Osteoblast (primary cell): ENCODE results near the gene CTBP2. TPM values are rescaled to one million over a fixed set of nuclear protein-coding genes. Genes with fewer than 3 reads are reported as not detected.

Experiments used
- DNase-seq: peaks from one replicate; pipeline ENCODE4 v3.0.0; 2011; ENCODE audit warnings: low spot score, mixed read lengths; ENCODE audit not compliant: insufficient read length; ENCODE audit errors: missing footprints
- H2AFZ ChIP-seq: 2 replicates; pipeline ENCODE4 v1.6.0; 2011; ENCODE audit warnings: mild to moderate bottlenecking, low read length
- H3K27ac ChIP-seq: 2 replicates; pipeline ENCODE4 v1.5.1; 2011; ENCODE audit warnings: mild to moderate bottlenecking, low read depth, low read length, moderate library complexity
- H3K27me3 ChIP-seq: 2 replicates; pipeline ENCODE4 v1.6.0; 2012; ENCODE audit warnings: mild to moderate bottlenecking, control low read depth, inconsistent platforms, low read length, moderate library complexity; ENCODE audit not compliant: insufficient read depth
- H3K36me3 ChIP-seq: 2 replicates; pipeline ENCODE4 v1.5.1; 2011; ENCODE audit warnings: mild to moderate bottlenecking, low read length, control low read depth, moderate library complexity; ENCODE audit not compliant: insufficient read depth
- H3K4me1 ChIP-seq: 2 replicates; pipeline ENCODE4 v1.5.1; 2011; ENCODE audit warnings: mild to moderate bottlenecking, low read length, control low read depth, moderate library complexity; ENCODE audit not compliant: insufficient read depth
- H3K4me2 ChIP-seq: 2 replicates; pipeline ENCODE4 v1.6.0; 2011; ENCODE audit warnings: mild to moderate bottlenecking, low read length; ENCODE audit not compliant: insufficient read depth
- H3K4me3 ChIP-seq: fragments of 200-600 bp; sonication (generic); 3 replicates; pipeline ENCODE4 v1.5.1; 2012; ENCODE audit warnings: mild to moderate bottlenecking, low read length, inconsistent platforms; ENCODE audit not compliant: insufficient read depth
- H3K79me2 ChIP-seq: 2 replicates; pipeline ENCODE4 v1.6.0; 2012; ENCODE audit warnings: mild to moderate bottlenecking, low read length, control low read depth, inconsistent platforms; ENCODE audit not compliant: insufficient read depth
- H3K9me3 ChIP-seq: 2 replicates; pipeline ENCODE4 v1.5.1; 2011; ENCODE audit warnings: low read depth, low read length, control low read depth
- H4K20me1 ChIP-seq: 2 replicates; pipeline ENCODE4 v1.6.0; 2012; ENCODE audit warnings: mild to moderate bottlenecking, low read length, control low read depth; ENCODE audit not compliant: insufficient read depth
- total RNA-seq: library from RNA; depleted of rRNA; stranded (reverse); fragments of >200 nt; gene quantifications from 2 replicates; pipeline ENCODE4 v1.2.3, GENCODE V29; 2012
- TF ChIP-seq, protein P1 (sequence below): IDR thresholded peaks from 2 replicates; pipeline ENCODE4 v1.5.1; 2011; ENCODE audit warnings: mild to moderate bottlenecking, low read depth, low read length, moderate library complexity; ENCODE audit errors: extremely low read depth

CTBP2 gene
- total RNA-seq, 1 donor, result 65.9 TPM

DNA sequence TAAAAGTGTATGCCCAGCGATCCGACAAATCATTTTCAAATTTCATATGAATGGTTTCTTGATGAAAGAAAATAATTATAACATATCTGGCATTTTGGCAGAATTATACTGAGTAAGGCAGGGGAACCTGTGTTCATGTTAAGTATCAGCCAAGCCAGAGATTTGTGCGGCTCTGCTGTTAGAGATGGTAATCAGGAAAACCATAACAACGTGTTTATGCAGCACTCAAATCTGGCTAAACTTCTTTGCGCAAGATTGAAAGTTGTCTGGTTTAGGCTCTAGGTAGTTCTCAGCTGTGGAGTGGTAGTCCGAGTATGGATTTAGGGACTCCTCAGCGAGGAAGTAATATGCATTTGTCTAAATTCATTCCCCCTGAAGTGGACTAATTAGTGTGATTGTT is 8.9 kb upstream of the CTBP2 start:
- Histone ChIP-seq H3K79me2 (no peaks in the 10 kb centered on the region), H2AFZ (no peak overlapping the region), H3K27me3 (peaks cover 27% of the 10 kb centered on the region), H3K27ac (no peak overlapping the region), H3K4me1 (no peaks in the 10 kb centered on the region), H3K9me3 (no peaks in the 10 kb centered on the region), H3K4me3 (no peak overlapping the region), H4K20me1 (no peaks in the 10 kb centered on the region), H3K36me3 (no peaks in the 10 kb centered on the region), H3K4me2 (no peak overlapping the region)
- no peak for DNase-seq
- TF ChIP-seq, protein P1, sequence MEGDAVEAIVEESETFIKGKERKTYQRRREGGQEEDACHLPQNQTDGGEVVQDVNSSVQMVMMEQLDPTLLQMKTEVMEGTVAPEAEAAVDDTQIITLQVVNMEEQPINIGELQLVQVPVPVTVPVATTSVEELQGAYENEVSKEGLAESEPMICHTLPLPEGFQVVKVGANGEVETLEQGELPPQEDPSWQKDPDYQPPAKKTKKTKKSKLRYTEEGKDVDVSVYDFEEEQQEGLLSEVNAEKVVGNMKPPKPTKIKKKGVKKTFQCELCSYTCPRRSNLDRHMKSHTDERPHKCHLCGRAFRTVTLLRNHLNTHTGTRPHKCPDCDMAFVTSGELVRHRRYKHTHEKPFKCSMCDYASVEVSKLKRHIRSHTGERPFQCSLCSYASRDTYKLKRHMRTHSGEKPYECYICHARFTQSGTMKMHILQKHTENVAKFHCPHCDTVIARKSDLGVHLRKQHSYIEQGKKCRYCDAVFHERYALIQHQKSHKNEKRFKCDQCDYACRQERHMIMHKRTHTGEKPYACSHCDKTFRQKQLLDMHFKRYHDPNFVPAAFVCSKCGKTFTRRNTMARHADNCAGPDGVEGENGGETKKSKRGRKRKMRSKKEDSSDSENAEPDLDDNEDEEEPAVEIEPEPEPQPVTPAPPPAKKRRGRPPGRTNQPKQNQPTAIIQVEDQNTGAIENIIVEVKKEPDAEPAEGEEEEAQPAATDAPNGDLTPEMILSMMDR, result no peak

GRCh38 chr10:125166658-125167057 is 6.3 kb upstream of the CTBP2 start:
- Histone ChIP-seq H3K9me3 (no peaks in the 10 kb centered on the region), H3K79me2 (no peaks in the 10 kb centered on the region), H3K4me2 (no peak overlapping the region), H3K27me3 (peaks cover 22% of the 10 kb centered on the region), H4K20me1 (no peaks in the 10 kb centered on the region), H3K27ac (no peak overlapping the region), H3K4me1 (peaks cover 5% of the 10 kb centered on the region), H3K36me3 (no peaks in the 10 kb centered on the region), H2AFZ (no peak overlapping the region), H3K4me3 (no peak overlapping the region)
- TF ChIP-seq, protein P1, result no peak
- DNase-seq, result no peak

DNA sequence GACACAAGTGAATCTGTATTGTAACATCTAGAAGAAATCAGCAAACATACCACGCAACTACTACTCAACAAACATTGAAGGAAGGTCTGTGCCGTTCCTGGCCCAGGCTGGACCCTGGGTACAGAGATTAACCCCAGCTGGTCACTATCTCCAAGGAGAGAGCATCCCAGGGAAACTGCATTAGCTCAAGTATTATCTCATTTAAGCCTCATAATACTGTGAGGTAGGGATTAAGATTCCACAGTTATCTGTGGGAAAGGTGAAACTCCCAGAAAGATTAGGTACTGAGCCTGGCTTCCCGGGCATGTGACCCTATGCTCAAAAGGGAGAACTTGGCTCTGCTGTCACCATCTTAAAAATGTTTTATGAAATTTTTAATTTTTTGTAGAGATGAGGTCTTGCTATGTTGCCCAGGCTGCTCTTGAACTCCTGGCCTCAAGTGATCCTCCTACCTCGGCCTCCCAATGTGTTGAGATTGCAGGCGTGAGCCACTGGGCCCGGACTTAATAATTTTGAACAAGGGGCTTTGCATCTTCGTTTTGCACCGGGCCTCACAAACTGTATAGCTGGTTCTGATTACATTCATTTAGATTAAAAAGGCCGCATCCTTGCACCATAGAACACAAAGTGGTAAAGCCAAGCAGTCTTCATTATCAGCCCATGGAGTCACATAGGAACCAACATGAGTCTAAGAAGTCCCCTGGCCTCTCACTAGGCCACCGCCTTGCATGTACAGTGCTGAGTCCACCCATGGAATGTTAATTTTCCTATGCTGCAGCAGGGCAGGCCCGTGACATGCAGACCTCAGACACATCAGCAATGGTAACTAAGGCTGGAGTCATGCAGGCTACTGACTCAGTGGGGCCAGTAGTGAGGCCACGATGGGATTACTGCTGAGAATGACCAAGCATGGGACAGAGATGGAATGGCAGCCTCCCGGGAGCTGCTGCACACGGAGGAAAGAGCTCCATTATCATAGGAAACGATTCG is 5.5 kb upstream of the CTBP2 start:
- Histone ChIP-seq H3K27ac (no peak overlapping the region), H3K4me3 (no peak overlapping the region), H3K9me3 (no peaks in the 10 kb centered on the region), H3K4me2 (no peak overlapping the region), H4K20me1 (no peaks in the 10 kb centered on the region), H3K4me1 (peaks cover 6% of the 10 kb centered on the region), H2AFZ (no peak overlapping the region), H3K36me3 (no peaks in the 10 kb centered on the region), H3K79me2 (no peaks in the 10 kb centered on the region), H3K27me3 (peaks cover 22% of the 10 kb centered on the region)
- DNase-seq, result no peak
- TF ChIP-seq, protein P1, result no peak

DNA sequence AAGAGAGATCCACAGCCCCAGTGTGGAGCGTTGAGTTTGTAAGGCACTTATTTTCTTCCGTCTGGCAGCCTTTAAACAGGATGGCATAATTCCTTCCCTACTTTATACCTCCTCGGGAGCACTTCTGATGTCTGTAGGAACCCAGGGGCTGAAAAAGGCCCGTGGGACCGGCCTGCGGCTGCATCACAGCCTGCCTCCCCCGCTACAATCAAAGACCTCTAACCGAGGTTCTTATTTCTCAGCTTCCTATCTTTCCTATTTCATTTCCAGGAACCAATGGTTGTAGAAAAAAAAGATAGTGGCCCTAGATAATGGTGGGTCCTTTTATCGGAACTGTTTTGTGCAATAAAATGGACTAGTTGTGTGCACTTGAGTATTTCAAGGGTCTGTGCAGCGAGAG is 4.1 kb upstream of the CTBP2 start:
- H2AFZ ChIP-seq, result no peak overlapping the region
- no peaks in the 10 kb centered on the region for H3K9me3 ChIP-seq
- H3K79me2 ChIP-seq, result no peaks in the 10 kb centered on the region
- H3K36me3 ChIP-seq, result no peaks in the 10 kb centered on the region
- TF ChIP-seq, protein P1, result no peak
- no peak overlapping the region for H3K27ac ChIP-seq
- peaks cover 6% of the 10 kb centered on the region for H3K4me1 ChIP-seq
- H3K4me3 ChIP-seq, result no peak overlapping the region
- H3K4me2 ChIP-seq, result no peak overlapping the region
- DNase-seq, result peak; percentile 62
- H4K20me1 ChIP-seq, result no peaks in the 10 kb centered on the region
- peaks cover 11% of the 10 kb centered on the region for H3K27me3 ChIP-seq
